ENCODE results near the gene PKNOX2.

DNA sequence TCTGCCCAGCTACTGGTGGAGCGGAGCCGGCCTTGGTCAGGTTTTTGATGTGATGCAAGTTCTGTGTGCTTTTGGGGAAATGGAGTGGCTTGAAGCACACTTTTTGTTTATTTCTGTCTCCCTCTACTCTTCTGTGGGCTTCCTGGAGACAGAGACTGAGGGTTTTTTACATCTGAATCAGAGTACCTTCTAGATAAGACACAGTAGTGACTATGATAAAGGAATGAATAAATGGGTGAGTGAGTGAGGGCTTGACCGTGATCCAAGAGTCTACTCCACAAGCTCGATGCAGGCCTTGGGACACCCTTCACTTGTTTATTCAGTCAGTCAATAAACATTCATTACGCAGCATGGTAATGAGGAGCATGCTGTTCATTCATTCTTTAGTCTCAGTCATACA is 125.7 kb downstream of the PKNOX2 start:
- TF ChIP-seq EZH2 (IDR thresholded peaks at IDR 0.05; ENCODE audit: borderline replicate concordance, low read depth, low read length, severe bottlenecking) = no peak
- TF ChIP-seq, protein P1, sequence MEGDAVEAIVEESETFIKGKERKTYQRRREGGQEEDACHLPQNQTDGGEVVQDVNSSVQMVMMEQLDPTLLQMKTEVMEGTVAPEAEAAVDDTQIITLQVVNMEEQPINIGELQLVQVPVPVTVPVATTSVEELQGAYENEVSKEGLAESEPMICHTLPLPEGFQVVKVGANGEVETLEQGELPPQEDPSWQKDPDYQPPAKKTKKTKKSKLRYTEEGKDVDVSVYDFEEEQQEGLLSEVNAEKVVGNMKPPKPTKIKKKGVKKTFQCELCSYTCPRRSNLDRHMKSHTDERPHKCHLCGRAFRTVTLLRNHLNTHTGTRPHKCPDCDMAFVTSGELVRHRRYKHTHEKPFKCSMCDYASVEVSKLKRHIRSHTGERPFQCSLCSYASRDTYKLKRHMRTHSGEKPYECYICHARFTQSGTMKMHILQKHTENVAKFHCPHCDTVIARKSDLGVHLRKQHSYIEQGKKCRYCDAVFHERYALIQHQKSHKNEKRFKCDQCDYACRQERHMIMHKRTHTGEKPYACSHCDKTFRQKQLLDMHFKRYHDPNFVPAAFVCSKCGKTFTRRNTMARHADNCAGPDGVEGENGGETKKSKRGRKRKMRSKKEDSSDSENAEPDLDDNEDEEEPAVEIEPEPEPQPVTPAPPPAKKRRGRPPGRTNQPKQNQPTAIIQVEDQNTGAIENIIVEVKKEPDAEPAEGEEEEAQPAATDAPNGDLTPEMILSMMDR (IDR thresholded peaks at IDR 0.05; ENCODE audit: borderline replicate concordance, extremely low read depth, low read length, poor library complexity, severe bottlenecking) = no peak
